Islet of Langerhans (tissue), 1 donor: ENCODE measurements around the gene NT5C1A.

Experiments used
- FAIRE-seq: peaks from one replicate; lab custom pipeline; 2011; peaks lifted over from hg19 to GRCh38; lab: Jason Lieb, UNC

The NT5C1A gene

DNA sequence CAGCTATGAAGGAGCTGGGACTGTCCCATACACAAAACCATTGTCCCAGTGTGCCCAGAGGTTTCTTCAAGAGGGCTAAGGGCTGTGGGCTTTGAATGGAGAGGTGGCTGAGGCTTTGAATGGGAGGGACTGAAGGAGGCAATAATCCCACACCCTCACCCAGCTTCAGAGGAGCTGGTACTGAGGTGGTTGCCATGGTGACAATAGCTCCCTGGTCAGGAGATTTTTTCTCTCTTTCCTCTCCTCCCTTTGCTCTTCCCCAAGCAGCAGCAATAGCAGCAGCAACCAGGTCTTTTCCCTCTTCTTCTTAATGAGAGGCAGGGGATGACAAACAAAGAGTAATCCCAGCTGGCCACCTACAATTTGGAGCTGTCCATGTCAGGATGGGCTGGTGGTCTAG lies 17.7 kb upstream of the NT5C1A start:
- FAIRE-seq: no peak

- no peak for FAIRE-seq
Measured at GRCh38 chr1:39689214-39689613, 17.3 kb upstream of the NT5C1A start.

DNA sequence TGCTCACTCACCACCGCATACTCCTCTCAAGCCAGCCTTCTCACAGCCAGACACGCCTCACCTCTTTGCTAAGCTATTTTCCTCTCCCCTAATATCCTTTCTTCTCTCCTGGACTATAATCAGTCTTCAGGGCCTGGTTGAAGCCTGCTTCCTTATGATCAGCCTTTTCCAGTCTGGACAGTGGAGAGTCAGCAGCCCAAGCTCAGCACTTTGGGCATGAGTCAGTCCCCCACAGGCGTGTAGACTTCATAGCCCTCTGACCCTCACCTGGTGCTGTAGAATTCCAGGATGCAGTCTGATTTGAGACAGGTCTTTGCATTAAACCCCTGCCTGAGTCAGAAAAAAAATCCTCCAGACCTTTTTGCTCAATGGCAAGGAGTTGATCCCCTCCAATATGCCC lies 16.8 kb upstream of the NT5C1A start:
- no peak for FAIRE-seq

DNA sequence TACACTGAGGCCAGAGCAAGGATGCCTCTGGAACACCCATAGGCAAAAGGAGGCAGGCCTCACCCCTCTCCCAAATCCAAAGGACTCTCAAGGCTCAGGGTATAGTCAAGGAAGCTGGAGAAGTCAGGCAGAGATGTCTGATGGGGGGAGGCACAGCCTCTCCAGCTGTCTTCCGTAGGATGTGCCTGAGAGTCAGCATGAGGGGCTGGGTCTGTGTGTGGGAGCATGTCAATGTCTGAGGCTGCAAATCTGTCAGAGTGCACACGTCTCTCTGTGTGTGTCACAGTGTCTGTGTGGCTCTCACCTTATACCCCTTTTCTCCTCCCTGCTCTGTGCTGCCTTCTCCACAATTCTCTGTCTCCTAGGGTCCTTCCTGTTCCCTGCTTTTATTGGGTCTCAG lies 15.3 kb upstream of the NT5C1A start:
- no peak for FAIRE-seq

DNA sequence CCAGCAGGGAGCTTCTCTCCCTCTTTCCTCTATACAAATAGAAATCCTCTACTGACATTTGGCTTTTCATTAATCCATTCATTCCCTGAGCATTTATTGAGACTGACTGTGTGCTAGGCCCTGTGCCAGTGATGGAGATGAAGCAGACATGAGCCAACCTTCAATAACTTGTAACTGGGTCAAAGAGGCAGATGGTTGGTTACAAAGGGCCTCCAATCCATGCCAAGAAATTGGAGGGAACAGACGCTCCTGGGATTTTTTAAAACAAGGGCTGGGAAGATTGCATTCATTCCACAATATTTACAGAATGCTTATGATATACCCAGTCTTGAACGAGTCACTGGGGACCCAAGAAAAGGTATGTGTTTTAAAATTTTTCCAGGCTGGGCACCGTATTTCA lies 13.2 kb upstream of the NT5C1A start:
- FAIRE-seq: no peak

DNA sequence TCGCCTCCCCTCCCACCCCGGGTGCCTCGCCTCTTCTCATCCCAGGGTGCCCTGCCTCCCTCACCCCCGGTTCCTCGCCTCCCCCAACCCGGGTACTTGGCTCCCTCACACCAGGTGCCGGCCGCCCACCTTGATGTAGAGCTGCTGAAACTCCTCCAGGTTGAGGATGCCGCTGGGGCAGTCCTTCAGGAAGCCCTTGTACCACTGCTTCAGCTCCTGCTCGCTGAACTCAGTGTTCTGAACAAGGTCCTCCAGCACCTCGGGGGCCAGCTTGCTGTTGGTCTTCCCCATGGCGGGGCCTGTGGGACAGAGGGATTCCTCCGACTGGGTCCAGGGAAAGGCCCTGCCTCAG lies 12.4 kb upstream of the NT5C1A start:
- FAIRE-seq: no peak

DNA sequence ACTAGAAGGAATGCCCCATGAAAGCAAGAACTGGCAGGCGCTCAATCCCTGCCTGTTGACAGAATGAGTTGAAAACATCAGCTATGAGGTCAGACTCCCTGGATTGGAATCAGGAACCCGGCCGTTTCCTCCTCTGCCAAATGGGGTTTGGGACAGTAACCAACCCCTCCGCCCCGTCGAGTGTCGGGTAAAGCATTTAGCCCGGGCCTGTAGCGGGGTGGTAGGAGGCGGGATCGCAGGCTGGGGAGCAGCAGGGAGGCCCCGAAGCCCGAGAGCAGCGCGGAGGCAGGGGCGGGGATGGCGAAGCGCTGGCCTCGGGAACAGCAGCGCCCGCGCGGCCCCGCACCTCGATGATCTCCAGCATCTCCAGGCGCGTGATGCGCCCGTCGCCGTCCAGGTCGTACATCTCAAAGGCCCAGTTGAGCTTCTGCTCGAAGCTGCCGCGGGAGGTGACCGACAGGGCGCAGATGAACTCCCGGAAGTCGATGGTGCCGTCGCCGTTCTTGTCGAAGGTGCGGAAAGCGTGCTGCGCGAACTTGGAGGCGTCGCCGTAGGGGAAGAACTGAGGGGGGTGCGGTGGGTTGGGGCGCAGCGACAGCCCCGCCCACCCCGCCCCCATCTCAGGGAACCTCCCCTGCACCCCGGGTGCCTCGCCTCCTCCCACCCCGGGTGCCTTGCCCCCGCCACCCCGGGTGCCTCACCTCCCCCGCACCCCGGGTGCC lies 11.8 kb upstream of the NT5C1A start:
- no peak for FAIRE-seq

DNA sequence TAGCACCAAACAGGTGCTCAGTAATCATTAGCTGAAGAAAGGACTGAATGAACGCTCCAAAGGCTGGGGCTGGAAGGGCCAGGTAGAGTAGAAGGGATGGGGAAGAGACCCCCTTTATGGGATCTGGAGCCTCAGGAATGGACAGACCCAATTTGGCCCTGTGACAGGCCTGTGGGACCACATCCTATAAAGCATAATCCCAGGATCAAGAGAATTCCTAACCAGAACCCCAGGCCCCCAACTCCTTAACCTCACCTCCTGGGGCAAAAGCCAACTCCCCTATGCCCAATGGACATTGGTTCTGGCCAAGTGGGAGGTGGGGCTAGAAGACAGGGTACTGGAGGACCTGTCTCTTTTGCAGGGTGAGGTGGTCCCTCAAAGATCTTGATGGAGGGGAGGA lies 10.1 kb upstream of the NT5C1A start:
- FAIRE-seq: no peak

GRCh38 chr1:39681294-39681693 lies 9.4 kb upstream of the NT5C1A start:
- FAIRE-seq: no peak

GRCh38 chr1:39680751-39681150 lies 8.8 kb upstream of the NT5C1A start:
- FAIRE-seq: no peak

GRCh38 chr1:39679821-39680220 lies 7.9 kb upstream of the NT5C1A start:
- no peak for FAIRE-seq

GRCh38 chr1:39678889-39679288 lies 7.0 kb upstream of the NT5C1A start:
- no peak for FAIRE-seq

GRCh38 chr1:39677645-39678044 lies 5.7 kb upstream of the NT5C1A start:
- no peak for FAIRE-seq

DNA sequence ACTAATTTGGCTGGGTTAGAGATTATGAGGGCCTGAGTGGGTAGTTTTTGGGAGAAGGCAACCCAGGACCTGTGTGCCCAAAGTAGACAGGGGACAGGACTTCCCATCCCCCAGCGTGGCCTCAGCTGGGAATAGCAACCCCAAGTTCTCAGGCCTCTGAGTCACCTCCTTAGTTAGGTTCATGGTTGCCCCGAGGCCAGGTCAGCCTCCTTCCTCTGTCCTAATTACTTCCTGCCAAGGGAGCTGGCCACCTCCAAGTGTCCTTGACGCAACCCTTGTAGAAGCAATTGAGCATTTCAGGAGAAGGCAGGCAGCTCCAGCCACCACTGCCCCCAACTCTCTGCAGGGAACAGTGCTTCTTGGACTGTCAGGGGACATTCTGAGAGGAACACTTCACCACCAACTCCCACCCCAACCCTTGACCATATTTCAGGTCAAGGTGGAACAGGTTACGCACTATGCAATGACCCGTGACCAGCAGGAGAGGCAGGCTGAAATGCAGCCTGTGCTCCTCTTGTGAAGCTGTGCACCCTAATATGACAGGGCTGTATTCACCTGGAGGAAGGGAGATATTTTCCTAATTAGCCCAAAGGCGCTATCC lies 5.1 kb upstream of the NT5C1A start:
- FAIRE-seq: no peak

DNA sequence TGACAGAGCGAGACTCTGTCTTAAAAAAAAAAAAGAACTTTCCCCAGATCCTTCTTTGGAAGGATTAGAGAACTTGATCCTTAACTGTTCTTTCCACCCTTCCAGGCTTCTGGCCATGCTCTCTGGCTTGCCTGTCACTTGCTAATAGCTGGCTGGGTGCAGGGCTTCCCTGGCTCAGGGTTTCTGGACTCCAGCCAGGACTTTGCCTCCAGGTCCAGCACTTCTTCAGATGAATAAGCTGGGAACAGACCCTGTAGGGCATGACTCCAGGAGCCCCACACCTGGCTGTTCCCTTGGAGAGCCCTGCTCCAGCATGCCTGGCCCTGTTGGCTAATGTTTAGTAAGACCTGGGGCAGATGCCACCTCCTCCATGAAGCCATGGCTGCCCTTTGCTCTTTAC lies 3.3 kb upstream of the NT5C1A start:
- no peak for FAIRE-seq

DNA sequence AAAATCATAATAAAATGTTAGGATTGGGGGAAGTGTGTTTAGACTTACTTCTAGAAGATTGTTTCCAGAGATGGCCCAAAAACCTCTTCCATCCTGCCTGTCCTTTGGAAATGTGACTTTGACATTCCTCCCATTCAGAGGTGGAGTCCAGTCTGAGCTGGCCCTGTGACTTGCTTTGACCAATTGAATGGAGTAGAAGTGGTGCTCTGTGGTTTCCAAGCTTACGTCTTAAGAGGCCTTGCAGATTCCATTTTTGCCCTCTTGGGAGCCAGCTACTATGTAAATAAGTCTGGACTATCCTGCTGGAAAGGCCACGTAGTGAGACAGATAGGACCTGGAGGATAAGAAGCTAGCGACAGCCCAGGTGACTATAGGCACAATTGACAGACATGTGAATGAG lies 1.3 kb upstream of the NT5C1A start:
- FAIRE-seq: no peak

DNA sequence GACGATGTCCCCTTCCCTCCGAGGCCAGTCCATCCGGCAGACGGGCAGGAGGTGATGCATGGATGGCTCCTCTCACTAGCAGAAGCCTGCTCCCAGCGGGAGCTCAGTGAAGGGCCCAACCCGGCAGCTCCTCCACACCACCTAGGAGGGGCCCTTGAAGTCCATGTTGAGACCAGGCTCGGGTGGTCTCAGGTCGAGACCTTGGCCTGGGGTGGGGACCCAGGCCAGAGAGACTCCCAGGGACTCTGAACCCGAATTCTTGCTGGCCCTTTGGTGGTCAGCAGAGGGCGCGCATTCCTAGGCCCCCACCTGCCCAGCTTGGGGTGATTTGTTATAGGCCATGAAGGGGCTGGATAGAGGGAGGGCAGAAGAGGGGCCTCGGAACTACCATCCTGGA lies 642 bp upstream of the NT5C1A start:
- no peak for FAIRE-seq

DNA sequence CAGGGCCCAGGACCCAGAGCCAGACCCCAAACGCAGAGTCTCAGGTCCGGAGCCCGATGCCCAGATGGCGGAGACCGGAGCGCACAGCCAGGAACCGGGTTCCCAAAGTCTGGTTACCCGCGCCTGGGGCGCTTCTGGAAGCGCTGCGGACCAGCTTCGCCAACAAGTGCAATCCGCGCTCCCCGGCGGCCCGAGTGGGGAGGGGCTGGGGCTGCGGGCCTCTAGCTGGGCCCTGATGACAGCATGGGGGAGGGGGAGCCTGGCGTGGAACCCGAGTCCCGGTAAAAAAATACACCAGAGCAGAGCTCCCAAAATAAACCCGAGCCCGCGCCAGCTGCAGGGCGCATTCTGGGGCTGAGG lies 494 bp downstream of the NT5C1A start:
- no peak for FAIRE-seq

DNA sequence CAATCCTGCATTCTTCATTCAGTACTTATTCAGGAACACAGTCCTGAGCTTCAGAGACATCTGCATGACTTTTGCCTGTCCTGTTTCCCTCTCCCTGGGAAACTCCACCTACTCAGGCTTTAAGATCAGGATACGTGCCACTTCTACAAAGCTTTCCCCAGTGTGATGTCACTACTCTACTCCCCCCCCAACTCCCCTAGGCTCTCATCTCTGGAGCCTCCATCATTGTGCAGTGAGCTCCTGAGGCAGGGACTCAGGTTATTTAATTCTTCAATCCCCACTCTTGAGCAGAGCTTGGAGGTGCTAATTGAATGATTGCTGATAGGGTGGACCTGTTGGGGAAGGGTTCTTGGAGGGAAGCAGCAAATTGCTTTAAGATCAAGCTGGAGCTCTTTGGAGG lies 1.2 kb downstream of the NT5C1A start:
- FAIRE-seq: no peak

- no peak for FAIRE-seq
Measured at GRCh38 chr1:39668894-39669293, 3.0 kb downstream of the NT5C1A start.

GRCh38 chr1:39668111-39668510 lies 3.8 kb downstream of the NT5C1A start:
- no peak for FAIRE-seq

DNA sequence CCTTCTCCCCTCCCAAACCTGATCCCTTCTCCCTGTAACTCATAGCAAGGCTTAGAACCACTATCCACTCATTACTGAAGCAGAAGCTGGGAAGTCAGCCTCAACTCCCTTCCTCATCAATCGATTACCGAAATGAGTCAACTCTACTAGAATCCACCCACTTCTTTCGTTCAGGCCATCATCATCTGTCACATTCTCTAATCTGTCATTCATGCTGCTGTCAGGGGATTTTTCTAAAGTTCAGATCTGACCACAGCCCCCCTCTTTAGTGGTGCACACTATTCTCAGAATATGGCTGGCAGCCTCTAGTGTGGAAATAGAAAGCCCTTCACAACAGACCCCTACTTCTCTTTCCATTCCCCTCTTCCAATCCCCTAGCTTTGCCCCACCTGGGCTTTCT lies 5.1 kb downstream of the NT5C1A start:
- FAIRE-seq: no peak

- no peak for FAIRE-seq
Measured at GRCh38 chr1:39663559-39663958, 8.3 kb downstream of the NT5C1A start.

DNA sequence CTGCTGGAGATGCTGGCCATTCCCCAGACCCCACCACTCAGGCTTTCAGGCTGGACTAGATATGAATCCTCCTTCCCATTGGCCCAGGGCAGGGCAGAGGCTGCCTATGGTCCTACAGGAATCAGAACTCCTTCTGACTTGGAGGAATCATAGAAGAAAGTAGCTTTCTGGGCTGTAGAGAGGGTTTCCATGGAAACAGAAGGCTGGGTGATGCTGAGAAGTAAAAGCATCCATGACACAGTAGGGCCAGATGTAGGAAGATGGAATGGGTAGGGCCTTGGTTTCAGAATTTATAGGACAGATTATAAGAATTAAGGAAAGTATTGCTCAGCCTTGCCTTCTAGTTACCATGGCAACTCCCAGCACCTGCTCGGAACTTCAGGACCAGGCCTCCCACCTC lies 9.0 kb downstream of the NT5C1A start:
- FAIRE-seq: no peak

GRCh38 chr1:39659538-39659937 lies 12.4 kb downstream of the NT5C1A start:
- no peak for FAIRE-seq
